Erythroblast (primary cell): Measurements from ENCODE around the gene SRPX2.

Experiments used
- DNase-seq, 2 experiments: peaks; one replicate each; lab custom pipeline; 2025; lab: John Stamatoyannopoulos, UW
- GATA1 ChIP-seq: IDR thresholded peaks from 2 replicates; pipeline ENCODE4 v1.6.1; 2011; ENCODE audit warnings: low read depth, mild to moderate bottlenecking, control low read depth, low read length, moderate library complexity
- POLR2A ChIP-seq: IDR thresholded peaks from 2 replicates; pipeline ENCODE4 v1.6.1; 2011; ENCODE audit warnings: mild to moderate bottlenecking, low read length

Gene SRPX2

DNA sequence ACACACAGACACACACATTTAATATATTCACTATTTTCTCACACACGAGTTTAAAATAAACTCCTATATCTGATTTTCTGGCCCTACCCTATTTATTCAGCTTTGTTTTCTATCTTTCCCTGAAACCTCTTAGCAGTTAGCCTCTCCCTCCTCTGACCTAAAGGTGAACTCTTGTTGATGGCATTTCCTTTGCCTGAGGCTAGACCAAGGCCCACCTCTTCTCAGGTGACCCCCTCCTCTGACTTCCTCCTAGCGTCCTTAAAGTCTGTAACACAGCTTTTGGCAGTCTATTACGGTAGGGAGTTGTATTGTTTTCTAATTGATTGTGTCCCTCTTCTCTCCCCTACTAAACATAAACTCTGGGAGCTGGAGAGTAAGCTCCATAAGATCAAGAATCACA lies 1.7 kb upstream of the SRPX2 start:
- no peak for DNase-seq
- TF ChIP-seq GATA1 = no peak
- TF ChIP-seq POLR2A = no peak

DNA sequence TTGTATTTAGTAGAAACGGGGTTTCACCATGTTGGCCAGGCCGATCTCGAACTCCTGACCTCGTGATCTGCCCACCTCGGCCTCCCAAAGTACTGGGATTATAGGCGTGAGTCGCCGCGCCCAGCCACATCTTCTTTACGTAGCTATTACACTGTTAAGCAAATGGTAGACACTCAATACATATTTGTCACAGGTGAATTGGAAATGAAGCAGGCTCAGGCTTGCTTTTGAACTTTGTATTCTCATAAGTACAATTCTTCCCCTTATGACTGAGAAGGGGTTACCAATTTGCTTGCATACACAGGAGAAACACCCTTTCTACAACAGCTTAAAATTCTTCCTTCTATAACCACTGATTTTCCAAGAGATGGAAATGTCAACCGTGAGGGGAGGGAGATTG lies 787 bp upstream of the SRPX2 start:
- DNase-seq = no peak
- TF ChIP-seq POLR2A (no peak), GATA1 (no peak)

DNA sequence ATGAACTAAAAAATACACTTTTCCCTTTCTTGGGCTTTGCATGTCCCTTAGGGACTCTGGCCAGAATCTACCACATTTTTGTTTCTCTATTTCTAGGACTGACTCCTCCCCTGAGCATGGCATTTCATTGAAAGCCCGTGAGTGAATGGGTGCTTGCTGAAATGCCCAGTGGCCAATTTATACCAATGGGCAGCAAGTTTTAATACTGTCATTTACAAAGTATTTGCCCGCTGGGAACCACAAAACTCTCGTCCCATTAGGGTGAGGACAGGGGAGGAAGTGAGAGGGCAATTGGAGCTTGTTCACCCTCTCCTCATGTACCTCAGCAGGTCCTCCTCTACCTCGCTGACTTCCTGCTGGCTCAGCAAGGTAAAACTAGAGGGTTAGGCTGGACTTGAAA lies 1.1 kb downstream of the SRPX2 start:
- TF ChIP-seq GATA1 = no peak
- TF ChIP-seq POLR2A = no peak
- no peak for DNase-seq

DNA sequence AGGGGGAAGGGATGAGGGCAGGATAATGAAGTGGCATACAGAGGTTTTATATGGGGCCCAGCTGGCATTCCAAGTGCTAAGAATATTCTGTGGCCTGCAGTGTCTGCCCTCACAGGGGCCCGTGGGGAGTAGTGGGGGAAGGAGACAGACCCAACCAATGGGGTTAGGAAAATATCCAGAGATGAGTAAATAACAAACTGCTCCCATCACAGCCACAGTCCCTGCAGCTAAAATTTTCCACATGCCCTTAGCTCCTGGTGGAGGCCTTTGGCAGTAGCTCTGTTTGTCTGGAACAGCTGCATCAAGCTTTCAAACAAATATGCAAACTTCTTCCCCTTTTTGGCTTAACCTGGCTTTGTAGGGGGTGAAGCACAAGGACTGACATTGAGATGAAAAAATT lies 3.1 kb downstream of the SRPX2 start:
- TF ChIP-seq POLR2A (no peak), GATA1 (no peak)
- no peak for DNase-seq

DNA sequence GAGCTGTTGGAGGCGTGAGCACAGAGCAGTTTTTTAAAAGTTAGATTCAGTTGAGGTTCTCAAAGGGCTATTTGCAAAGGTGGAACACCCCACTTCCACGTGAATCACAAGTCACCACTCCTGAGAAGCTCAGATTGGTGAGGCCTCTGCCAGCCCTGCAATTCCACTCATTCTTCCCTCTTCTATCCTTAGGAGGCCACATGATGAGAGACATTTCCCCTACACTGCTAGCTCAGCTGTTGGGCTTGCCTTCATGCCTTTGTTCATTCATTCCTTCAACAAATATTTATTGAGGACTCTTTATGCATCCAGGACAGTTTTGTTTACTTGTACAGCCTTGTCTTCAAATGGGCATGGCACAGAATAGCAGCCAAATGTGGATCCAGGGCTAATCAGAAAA lies 3.7 kb downstream of the SRPX2 start:
- no peak for TF ChIP-seq GATA1
- no peak for DNase-seq

DNA sequence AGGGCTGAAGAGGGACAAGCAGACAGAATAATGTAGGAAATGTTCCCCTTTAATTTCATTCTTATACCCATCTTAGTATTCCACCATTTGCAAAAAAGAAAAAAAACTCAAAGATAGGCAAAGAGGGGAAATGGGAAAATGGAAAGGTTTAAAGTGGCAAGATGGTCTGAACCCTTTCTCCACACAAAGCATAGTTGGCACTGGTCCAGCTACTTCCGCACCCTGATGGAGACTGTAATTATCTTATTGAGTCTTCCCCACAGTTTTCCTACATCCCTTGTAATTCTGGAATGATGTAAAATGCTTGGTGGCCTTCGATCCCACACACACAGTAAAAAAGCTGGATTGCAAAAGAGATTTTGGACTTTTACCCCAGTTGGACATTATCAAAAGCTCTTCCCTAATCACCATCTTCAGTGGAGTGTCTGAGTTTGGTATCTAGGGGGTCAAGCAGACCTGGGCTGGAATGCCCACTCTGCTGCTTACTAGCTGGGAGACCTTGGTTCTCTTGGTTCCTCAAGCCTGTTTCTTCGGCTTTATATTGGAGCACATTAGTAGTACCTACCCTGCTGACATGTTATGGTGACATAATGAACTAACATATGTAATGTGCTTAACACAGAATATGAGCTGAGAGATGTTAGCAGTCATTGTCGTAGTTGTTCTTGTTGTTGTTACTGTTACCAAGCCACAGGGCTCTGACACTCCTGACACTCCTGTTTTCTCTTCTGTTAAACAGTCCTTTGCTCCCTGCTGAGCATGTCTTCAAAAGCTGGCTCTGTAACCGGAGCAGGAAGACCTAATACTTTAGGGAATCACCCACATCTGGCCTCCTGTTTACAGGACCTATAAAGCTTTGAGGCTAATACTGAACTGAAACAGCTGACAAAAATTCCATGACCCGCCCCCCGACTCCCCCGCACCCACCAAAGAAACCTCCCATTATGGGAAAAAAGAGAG lies 4.7 kb downstream of the SRPX2 start:
- DNase-seq = no peak
- no peak for TF ChIP-seq POLR2A
- TF ChIP-seq GATA1 = no peak

DNA sequence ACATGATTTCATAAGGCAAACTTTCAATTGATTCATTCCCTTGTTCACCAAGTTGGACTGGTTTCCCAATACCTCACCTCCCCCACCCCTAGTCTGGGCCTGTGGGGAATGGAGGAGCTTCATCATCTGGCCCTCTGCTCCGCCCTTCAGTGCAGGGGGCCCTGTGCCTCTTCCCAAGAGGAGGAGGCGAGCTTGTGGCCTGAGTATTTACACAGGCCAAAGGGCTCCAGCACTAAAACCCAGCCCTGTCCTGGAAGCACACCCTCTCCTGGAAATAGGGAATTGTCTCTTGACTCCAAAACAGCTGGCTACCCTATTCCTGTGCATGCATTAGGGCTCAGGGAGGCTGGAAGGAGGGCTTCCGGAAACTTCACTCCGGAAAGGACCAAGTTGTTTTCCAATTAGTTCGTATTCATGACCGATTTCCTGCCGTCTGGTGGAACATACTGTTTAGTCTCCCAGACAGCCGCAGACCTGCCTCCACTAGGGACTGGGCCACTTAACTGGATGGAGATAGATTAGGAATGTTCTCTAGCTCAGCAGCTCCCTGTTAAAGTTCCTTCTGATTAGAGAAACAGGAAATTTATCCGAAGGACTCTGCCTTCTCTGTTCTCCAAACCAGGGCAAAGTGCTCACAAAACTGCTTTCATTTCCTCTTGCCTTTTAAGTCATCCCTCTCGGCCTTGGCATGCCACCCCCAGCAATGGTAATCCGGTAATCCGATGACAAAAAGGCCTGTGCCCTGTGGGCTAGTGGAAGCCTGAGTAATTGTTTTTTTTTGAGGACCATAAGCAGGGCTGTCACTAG lies 5.8 kb downstream of the SRPX2 start:
- no peak for DNase-seq
- TF ChIP-seq POLR2A (no peak), GATA1 (no peak)

DNA sequence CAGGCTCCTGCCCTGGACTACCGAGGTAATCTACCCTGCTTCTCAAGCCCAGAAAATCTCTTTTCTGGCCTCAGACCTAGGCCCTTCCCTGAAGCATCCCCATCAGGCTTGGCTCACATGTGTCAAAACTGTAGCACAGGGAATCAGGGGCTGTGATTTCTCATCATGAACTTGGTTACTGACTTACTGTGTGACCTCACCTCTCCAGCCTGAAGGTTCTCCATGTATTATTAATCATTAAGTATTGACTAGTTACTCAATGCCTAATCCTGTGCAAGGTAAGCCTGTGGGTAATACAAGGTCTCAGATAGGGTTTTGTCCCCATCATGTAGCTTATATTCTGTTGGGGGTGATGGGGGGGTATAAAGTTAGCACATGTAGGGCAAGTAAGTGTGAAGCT lies 6.8 kb downstream of the SRPX2 start:
- no peak for TF ChIP-seq POLR2A
- no peak for TF ChIP-seq GATA1
- no peak for DNase-seq

DNA sequence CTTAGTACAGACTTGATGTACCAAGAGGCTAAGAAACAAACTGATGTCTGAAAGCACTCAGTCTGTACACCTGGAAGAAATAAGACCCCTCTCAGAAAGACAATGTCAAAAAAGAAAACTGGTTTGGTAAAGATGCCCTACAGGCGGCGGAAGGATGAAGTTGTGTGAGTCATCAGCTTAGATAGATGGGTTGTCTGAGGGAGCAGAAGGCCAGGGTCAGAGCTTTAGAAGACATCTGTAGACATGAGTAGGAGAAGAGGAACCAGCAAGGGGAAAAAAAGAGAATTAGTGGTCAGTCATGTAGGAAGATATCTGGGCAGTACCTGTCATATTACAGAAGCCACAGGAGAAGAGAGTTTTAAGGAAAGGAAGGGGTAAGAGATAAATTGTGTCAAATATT lies 8.3 kb downstream of the SRPX2 start:
- no peak for TF ChIP-seq POLR2A
- no peak for TF ChIP-seq GATA1
- DNase-seq = no peak

DNA sequence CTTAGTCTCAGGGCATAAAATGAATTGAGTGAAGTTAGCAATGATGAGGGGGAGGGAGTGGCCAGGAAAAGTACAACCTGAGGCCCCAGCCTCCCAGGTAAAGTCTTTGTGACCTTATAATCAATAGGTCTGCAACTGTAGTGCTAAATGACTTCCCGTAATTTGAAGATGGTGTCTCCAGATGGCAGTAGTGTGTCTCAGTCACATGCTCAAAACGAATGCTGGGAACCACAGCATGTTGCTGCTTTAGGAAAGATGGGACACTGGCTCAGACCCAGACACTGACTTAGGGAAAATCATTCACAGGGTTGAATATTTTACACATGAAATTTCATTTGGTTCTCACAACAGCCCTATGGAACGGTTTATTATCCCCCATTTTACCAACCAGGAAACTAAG lies 10.3 kb downstream of the SRPX2 start:
- DNase-seq = peak; percentile 21 to 24
- TF ChIP-seq POLR2A (no peak), GATA1 (no peak)

DNA sequence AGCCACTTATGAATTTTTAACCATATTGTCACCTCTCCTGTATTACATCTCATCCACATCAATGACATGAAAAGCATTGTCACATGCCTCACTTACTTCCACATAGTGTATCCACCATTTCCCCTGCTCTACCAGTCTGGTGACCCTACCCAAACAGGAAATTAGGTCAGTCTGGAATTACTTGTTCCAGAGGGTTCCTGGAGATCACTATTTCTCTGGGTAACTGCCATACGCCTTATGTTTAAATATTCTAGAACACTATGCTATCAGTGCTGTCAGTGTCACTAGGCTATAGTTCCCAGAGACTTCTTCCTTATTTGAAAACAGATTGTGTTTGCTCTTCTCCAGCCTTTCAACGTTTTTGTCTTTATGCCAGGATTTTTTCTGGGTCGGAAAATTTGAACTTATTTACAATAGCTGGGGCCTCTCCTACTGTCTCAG lies 15.0 kb downstream of the SRPX2 start:
- no peak for TF ChIP-seq GATA1
- no peak for TF ChIP-seq POLR2A
- no peak for DNase-seq

DNA sequence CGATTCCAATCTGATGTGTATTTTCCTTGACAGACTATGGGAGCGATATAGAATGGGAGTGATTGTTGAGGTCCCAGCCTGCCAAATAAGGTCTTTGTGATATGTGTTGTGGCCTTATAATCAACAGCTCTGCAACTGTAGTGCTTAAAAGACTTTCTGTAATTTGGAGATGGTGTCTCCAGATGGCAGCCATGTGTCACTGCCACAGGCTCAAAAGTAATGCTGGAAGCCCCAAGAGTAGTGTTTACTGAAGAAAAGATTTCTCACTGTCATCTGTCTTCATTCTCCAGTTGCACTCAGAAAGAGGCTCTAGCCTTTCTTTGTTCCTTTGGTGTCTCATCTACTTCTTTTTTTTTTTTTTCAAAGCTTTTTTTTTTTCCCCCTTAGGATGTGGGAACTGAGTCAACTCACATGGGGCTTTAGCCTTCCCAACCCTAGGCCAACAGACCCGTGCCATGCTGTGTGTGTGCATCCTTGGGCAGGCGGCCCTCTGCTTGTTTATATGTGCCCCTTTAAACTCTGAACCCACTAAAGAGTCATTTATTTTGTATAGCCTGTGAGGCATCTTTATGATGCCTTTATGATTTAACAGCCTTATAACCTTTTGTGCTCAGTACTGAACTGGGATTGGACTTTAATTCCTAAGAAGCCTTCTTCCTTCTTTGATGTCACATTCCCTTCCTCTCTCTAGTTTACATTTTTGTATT lies 15.6 kb downstream of the SRPX2 start:
- DNase-seq = no peak
- no peak for TF ChIP-seq GATA1
- TF ChIP-seq POLR2A = no peak

DNA sequence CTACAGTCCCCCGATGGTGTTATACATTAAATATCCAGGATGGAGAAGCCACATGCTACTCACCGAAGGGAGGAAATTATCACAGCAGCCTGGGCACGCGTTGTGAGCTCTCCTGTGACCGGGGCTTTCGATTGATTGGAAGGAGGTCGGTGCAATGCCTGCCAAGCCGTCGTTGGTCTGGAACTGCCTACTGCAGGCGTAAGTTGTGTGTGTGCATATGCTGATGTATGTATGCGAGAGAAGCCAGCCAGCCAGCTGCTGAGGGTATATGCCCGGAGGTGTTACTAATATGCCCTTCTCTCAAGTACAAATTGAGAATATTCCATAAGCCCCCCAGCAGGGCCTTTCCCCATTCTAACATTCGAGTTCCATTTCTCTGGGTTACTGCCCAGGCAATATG lies 18.2 kb downstream of the SRPX2 start:
- no peak for DNase-seq
- TF ChIP-seq POLR2A = no peak

DNA sequence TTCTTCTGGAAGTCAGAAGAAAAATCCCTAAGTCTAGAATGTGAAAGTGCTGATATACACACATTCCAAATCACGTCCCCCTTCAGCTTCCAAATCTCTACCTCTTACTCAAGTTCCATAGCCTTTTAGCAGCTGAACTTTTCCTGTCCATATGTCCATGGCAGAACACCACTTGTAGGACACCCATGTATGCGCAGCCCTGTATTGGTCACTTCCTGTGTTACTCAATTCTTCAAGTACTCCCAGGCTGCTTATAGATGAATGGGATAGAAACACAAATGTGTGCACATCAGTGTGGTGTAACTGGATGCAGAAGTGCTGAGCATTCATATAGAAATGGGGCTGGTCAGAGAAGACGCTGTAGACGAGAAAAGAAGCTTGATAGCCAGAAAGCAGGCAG lies 18.8 kb downstream of the SRPX2 start:
- no peak for DNase-seq
- TF ChIP-seq GATA1 = no peak
- TF ChIP-seq POLR2A = no peak

DNA sequence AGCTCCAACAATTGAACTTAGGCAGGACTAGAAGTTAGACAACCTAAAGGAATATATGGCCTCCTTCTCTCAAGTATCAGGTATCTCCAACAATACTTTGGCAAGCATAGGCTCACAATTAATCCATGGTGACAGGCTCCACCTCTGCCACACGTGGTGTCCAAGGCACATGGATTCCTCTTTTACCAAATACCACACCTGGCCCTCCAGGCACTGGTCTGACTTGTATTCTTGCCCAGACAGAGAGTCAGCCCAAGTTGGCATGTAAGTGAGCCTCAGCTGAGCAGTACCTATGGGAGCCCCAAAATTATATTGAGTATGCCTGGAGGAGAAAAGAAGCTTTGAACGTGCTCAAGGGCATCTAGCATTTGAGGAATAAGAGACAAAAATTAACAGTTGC lies 19.6 kb downstream of the SRPX2 start:
- TF ChIP-seq GATA1 = no peak
- TF ChIP-seq POLR2A = no peak
- DNase-seq = no peak
